ENCODE results near the gene SLC16A5. TPM values are rescaled to one million over a fixed set of nuclear protein-coding genes. Genes with fewer than 3 reads are reported as not detected.

SLC16A5 gene
- total RNA-seq, 1 donor from 2014 or later: 5.5 TPM

DNA sequence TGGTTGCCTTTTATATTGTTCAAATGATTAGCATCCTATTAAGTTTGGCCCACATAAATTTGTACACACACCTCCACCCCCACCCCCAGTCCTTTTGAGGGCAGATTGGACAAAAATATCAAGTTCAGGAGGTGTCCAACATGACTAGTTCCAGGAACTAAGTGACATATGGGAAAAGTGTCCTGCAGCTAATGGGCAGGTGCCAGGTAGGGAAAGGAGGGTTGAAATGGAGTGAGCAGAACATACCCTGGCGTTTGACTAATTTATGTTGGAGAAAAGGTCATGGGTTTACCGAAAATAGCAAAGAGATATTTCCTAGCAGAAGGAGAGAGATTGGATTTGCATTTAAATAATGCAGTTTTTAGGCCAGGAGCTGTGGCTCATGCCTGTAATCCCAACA, 35.8 kb upstream of the SLC16A5 start:
- H3K27ac Mint-ChIP-seq: no peak overlapping the region
- H3K27me3 Mint-ChIP-seq (ENCODE audit: insufficient read depth): no peaks in the 10 kb centered on the region
- no peak for DNase-seq (ENCODE audit: low spot score)
- intact Hi-C loops (cut with micrococcal nuclease): no loop called here
- H3K9me3 Mint-ChIP-seq: no peaks in the 10 kb centered on the region
- H3K4me1 Mint-ChIP-seq (ENCODE audit: low read depth): peaks cover 33% of the 10 kb centered on the region
- H3K36me3 Mint-ChIP-seq (ENCODE audit: low read depth): peaks cover 27% of the 10 kb centered on the region
- H3K4me3 Mint-ChIP-seq: no peak overlapping the region

GRCh38 chr17:75059369-75060345, 28.1 kb upstream of the SLC16A5 start:
- Mint-ChIP-seq H3K36me3 (ENCODE audit: low read depth) (peaks cover 40% of the 10 kb centered on the region), H3K9me3 (no peaks in the 10 kb centered on the region), H3K4me3 (no peak overlapping the region), H3K4me1 (ENCODE audit: low read depth) (peaks cover 18% of the 10 kb centered on the region), H3K27me3 (ENCODE audit: insufficient read depth) (no peaks in the 10 kb centered on the region), H3K27ac (peak overlapping the region; percentile 52)
- DNase-seq (ENCODE audit: low spot score): no peak
- intact Hi-C loops (cut with micrococcal nuclease): no loop called here

GRCh38 chr17:75060434-75061054, 27.2 kb upstream of the SLC16A5 start:
- no peak for DNase-seq (ENCODE audit: low spot score)
- Mint-ChIP-seq H3K9me3 (no peaks in the 10 kb centered on the region), H3K36me3 (ENCODE audit: low read depth) (peaks cover 40% of the 10 kb centered on the region), H3K27ac (no peak overlapping the region), H3K4me3 (no peak overlapping the region), H3K4me1 (ENCODE audit: low read depth) (peaks cover 23% of the 10 kb centered on the region), H3K27me3 (ENCODE audit: insufficient read depth) (no peaks in the 10 kb centered on the region)
- intact Hi-C loops (cut with micrococcal nuclease): no loop called here

GRCh38 chr17:75061055-75061438, 26.7 kb upstream of the SLC16A5 start:
- intact Hi-C loops (cut with micrococcal nuclease): no loop called here
- Mint-ChIP-seq H3K4me3 (no peak overlapping the region), H3K27ac (no peak overlapping the region), H3K9me3 (no peaks in the 10 kb centered on the region), H3K36me3 (ENCODE audit: low read depth) (peaks cover 38% of the 10 kb centered on the region), H3K27me3 (ENCODE audit: insufficient read depth) (no peaks in the 10 kb centered on the region), H3K4me1 (ENCODE audit: low read depth) (peaks cover 28% of the 10 kb centered on the region)
- DNase-seq (ENCODE audit: low spot score): no peak

DNA sequence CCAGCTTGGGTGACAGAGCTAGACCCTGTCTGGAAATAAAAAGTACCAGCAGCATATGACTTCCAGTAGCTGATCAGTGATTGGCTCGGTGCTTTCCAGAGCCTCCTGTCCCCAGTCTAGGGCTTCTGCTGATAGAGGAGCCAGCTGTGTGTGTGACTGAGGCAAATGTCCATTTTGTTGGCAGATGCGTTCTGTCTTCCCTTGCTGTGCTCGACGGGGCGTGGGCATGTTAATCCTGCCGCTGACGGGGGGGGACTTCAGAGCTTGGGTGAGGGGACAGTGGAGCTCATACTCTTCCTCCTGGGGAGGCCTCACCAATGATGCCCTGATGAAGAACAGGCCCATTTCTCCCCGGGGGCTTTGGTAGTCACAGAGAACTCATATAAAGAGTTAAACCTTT, 26.1 kb upstream of the SLC16A5 start:
- Mint-ChIP-seq H3K27ac (no peak overlapping the region), H3K36me3 (ENCODE audit: low read depth) (peaks cover 37% of the 10 kb centered on the region), H3K9me3 (no peaks in the 10 kb centered on the region), H3K4me3 (no peak overlapping the region), H3K4me1 (ENCODE audit: low read depth) (peaks cover 34% of the 10 kb centered on the region), H3K27me3 (ENCODE audit: insufficient read depth) (no peaks in the 10 kb centered on the region)
- no peak for DNase-seq (ENCODE audit: low spot score)
- intact Hi-C loops (cut with micrococcal nuclease): no loop called here

DNA sequence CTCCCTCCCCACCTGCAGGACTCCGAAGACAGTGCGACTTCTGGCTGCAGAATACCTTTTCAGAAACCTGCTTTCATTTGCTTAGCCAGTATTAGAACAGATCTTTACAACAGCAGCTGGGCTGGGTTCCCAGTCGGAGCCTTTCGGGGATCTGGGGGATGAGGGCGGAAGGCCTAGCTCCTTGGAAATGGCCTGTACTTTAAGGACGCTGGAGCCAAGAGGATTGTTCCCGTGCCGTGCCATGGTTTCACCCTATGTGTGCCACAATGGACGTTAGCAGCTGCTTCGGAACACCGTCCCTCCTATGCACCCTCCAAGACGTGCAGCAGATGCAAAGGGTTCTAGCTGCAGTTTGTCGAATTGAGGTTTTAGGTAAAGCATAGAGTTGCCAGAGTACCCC, 24.6 kb upstream of the SLC16A5 start:
- no peak overlapping the region for H3K27ac Mint-ChIP-seq
- H3K27me3 Mint-ChIP-seq (ENCODE audit: insufficient read depth): no peaks in the 10 kb centered on the region
- intact Hi-C loops (cut with micrococcal nuclease): no loop called here
- H3K4me3 Mint-ChIP-seq: no peak overlapping the region
- peaks cover 43% of the 10 kb centered on the region for H3K4me1 Mint-ChIP-seq (ENCODE audit: low read depth)
- no peaks in the 10 kb centered on the region for H3K9me3 Mint-ChIP-seq
- no peak for DNase-seq (ENCODE audit: low spot score)
- H3K36me3 Mint-ChIP-seq (ENCODE audit: low read depth): peaks cover 35% of the 10 kb centered on the region

DNA sequence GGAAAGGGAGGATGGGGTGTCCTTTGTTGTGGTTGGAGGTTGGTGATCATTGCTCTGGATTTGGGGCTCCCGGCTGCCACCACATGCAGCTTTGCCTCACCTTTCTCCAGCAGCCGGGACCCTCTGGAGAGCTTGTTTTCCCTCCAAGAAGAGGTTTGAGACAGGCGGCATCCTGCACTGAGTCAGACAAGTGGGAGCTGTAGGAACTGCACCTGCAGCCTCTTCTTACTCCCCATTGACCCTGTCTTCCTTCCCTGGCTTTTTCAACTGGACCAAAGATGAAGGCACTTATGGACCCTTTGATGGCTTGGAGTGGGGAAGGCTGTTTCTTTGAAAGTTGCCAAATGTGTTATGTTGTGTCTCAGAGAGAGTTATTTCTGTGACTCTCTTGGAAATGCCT, 24.1 kb upstream of the SLC16A5 start:
- DNase-seq (ENCODE audit: low spot score): no peak
- Mint-ChIP-seq H3K27me3 (ENCODE audit: insufficient read depth) (no peaks in the 10 kb centered on the region), H3K9me3 (no peaks in the 10 kb centered on the region), H3K27ac (no peak overlapping the region), H3K4me1 (ENCODE audit: low read depth) (peaks cover 43% of the 10 kb centered on the region), H3K36me3 (ENCODE audit: low read depth) (peaks cover 35% of the 10 kb centered on the region), H3K4me3 (no peak overlapping the region)
- intact Hi-C loops (cut with micrococcal nuclease): loop anchor here (2.0 kb wide), 1 partner anchor 17 kb away; the partner anchor contains the start of genes ATP5PD and KCTD2

DNA sequence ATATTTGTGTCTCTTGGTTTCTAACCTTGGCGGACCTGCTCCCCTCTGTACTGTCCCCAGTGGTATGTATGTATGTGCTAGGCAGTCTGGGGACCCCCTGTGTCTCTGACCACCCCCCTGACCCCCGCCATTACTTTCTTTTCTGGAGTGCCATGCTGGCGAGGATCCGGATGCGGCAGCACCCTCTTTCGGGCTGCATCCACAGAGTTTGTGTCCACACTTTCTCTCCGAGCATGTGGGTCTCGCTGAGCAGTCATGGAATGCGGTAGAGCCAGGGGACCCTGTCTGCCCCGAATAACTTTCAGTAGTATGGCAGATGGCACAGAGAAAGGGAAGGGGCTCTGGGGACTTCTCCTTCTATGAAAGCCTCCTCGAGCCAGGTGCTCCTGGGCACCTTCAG, 23.7 kb upstream of the SLC16A5 start:
- Mint-ChIP-seq H3K4me3 (no peak overlapping the region), H3K9me3 (no peaks in the 10 kb centered on the region), H3K27ac (peak overlapping the region; percentile 58), H3K4me1 (ENCODE audit: low read depth) (peaks cover 43% of the 10 kb centered on the region), H3K27me3 (ENCODE audit: insufficient read depth) (no peaks in the 10 kb centered on the region), H3K36me3 (ENCODE audit: low read depth) (peaks cover 35% of the 10 kb centered on the region)
- no peak for DNase-seq (ENCODE audit: low spot score)
- intact Hi-C loops (cut with micrococcal nuclease): loop anchor here (2.0 kb wide), 1 partner anchor 17 kb away; the partner anchor contains the start of genes ATP5PD and KCTD2

GRCh38 chr17:75064460-75064859, 23.3 kb upstream of the SLC16A5 start:
- intact Hi-C loops (cut with micrococcal nuclease): loop anchor here (2.0 kb wide), 1 partner anchor 18 kb away; the partner anchor contains the start of genes ATP5PD and KCTD2
- no peak overlapping the region for H3K27ac Mint-ChIP-seq
- no peak for DNase-seq (ENCODE audit: low spot score)
- H3K4me3 Mint-ChIP-seq: no peak overlapping the region
- no peaks in the 10 kb centered on the region for H3K9me3 Mint-ChIP-seq
- H3K27me3 Mint-ChIP-seq (ENCODE audit: insufficient read depth): no peaks in the 10 kb centered on the region
- H3K4me1 Mint-ChIP-seq (ENCODE audit: low read depth): peaks cover 41% of the 10 kb centered on the region
- H3K36me3 Mint-ChIP-seq (ENCODE audit: low read depth): peaks cover 35% of the 10 kb centered on the region

DNA sequence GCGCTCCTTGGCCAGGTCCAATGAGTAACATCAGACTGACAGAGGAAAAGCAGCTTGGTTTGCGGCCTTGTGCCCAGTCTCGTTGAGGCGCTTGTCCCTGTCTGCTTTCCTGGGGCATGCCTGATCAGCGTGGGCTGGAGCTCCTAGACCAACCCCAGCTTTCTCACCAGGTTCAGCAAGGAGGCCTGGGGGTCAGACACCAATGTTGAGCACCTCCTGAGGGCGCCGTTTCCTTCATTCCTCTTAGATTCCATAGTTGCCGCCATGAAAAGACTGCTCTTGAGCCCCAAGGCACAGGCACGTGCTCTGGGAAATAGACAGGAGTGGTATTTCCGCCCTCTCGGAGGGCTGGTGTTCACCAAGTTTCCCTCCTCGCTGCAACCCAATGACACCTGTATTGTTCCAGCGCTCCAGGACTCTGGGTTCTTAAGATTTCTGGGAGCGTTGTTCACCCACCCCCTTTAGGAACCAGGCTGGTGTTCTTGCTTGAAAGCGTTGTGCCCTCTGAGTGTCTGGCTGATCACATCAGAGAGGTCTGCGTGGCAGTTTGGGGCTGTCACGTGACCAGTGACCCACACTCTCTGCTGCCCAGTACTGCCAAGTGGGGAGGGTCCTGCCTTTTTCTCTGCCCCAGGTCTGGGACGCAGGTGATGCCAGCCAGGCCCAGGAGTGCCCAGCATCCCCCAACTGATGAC, 22.7 kb upstream of the SLC16A5 start:
- H3K4me1 Mint-ChIP-seq (ENCODE audit: low read depth): peaks cover 35% of the 10 kb centered on the region
- intact Hi-C loops (cut with micrococcal nuclease): loop anchor here (1.0 to 5.0 kb wide), 3 partner anchors 18 to 42 kb away; partner anchors contain the start of genes ARMC7, ATP5PD and KCTD2

DNA sequence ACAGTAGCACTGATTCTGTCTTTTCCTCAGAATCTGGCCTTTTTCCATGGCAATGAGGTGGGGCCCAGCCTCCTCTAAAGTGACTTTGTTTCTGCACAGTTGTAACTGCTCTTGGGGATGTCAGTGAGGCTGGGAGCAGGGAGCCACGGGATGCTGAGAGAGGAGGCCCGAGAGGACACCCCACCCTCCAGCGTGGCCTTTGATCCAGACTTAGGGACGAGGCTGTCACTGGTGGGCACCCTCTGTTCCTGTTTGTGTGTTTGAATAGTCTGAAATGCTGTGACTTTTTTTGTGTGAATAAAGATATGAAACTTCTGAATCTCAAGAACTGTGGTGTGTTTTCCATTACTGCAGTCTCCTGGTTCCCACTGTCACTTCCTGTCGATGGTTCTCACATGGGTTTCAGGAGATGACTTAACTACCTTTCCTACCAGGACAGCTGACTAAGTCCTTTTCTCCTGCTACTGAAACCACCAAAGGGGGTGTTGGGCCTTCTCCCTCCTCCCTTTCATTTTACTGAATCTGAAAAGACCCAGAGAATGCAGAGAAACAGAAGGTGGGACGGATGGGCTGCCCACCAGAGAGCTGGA, 22.1 kb upstream of the SLC16A5 start:
- Mint-ChIP-seq H3K27ac (peak overlapping the region; percentile 85), H3K4me1 (ENCODE audit: low read depth) (peaks cover 34% of the 10 kb centered on the region), H3K9me3 (no peaks in the 10 kb centered on the region), H3K36me3 (ENCODE audit: low read depth) (peaks cover 30% of the 10 kb centered on the region), H3K27me3 (ENCODE audit: insufficient read depth) (no peaks in the 10 kb centered on the region), H3K4me3 (peak overlapping the region; percentile 27)
- no peak for DNase-seq (ENCODE audit: low spot score)
- intact Hi-C loops (cut with micrococcal nuclease): loop anchor here (1.0 to 5.0 kb wide), 3 partner anchors 19 to 42 kb away; partner anchors contain the start of genes ARMC7, ATP5PD and KCTD2

More for the DNA sequence above, 22.7 kb upstream of the SLC16A5 start:
- Mint-ChIP-seq H3K27me3 (ENCODE audit: insufficient read depth) (no peaks in the 10 kb centered on the region), H3K36me3 (ENCODE audit: low read depth) (peaks cover 32% of the 10 kb centered on the region), H3K4me3 (peak overlapping the region; percentile 11), H3K9me3 (no peaks in the 10 kb centered on the region), H3K27ac (peak overlapping the region; percentile 85)
- DNase-seq (ENCODE audit: low spot score): no peak

DNA sequence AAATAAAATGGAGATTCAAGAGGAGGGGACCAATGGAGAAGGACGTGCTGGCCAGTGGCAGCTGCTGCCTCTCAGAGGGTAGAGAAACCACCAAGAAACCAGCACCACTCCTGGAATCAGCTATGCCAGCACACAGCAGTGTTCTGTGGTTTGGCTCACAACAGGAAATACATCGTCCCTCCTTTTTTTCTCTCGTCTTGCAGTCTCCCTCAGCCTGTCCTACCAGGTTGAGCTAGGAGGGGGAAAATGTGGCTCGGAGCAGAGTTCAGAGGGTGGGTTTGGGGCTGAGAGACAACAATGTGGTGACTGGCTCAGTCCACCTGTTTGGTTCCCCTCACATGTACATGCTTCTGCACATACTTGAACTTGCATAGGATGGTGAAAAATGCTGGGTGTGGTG, 19.9 kb upstream of the SLC16A5 start:
- no peaks in the 10 kb centered on the region for H3K9me3 Mint-ChIP-seq
- H3K36me3 Mint-ChIP-seq (ENCODE audit: low read depth): peaks cover 18% of the 10 kb centered on the region
- H3K4me3 Mint-ChIP-seq: no peak overlapping the region
- DNase-seq (ENCODE audit: low spot score): peak; percentile 26
- H3K4me1 Mint-ChIP-seq (ENCODE audit: low read depth): peaks cover 26% of the 10 kb centered on the region
- H3K27ac Mint-ChIP-seq: peak overlapping the region; percentile 87
- no peaks in the 10 kb centered on the region for H3K27me3 Mint-ChIP-seq (ENCODE audit: insufficient read depth)
- intact Hi-C loops (cut with micrococcal nuclease): loop anchor here (5.0 kb wide), 1 partner anchor 39 kb away; the partner anchor contains the start of gene ARMC7

Data from activated T-helper 1 cell treated with anti-CD3 and anti-CD28 coated beads, Interleukin-12 subunit alpha, Interleukin-12 subunit beta, Interleukin-2, Interleukin-4 antibody, amounts not matched to agents 30 ng/mL and 10 ng/mL and 1 ng/mL, durations not matched to agents 14 hours and 24 hours and 36 hours (primary cell).